Upper lobe of right lung (tissue), 1 donor: ENCODE results near the gene PLEKHG3. TPM values are rescaled to one million over a fixed set of nuclear protein-coding genes. Genes with fewer than 3 reads are reported as not detected.

Experiments
- ATAC-seq: fragments of 200-7000 bp; cut with Tn5 transposase; one replicate; pipeline ENCODE4 v1.9.1; 2020; ENCODE audit warnings: mild to moderate bottlenecking, moderate library complexity
- DNase-seq: peaks from one replicate; pipeline ENCODE4 v3.0.0-alpha.2; 2020
- H3K27ac ChIP-seq: fragments of 200-600 bp; one replicate; pipeline ENCODE4 v1.8.0; 2022
- H3K27me3 ChIP-seq: fragments of 200-600 bp; one replicate; pipeline ENCODE4 v1.8.0; 2022; ENCODE audit warnings: mild to moderate bottlenecking
- H3K36me3 ChIP-seq: fragments of 200-600 bp; one replicate; pipeline ENCODE4 v1.8.0; 2022
- H3K4me1 ChIP-seq: fragments of 200-600 bp; one replicate; pipeline ENCODE4 v1.8.0; 2022
- H3K4me3 ChIP-seq: fragments of 200-600 bp; one replicate; pipeline ENCODE4 v1.8.0; 2022; ENCODE audit warnings: mild to moderate bottlenecking
- H3K9me3 ChIP-seq: fragments of 200-600 bp; one replicate; pipeline ENCODE4 v1.8.0; 2022
- CTCF ChIP-seq: fragments of 200-600 bp; IDR thresholded peaks from one replicate; pipeline ENCODE4 v1.8.0; 2022; ENCODE audit warnings: antibody characterized with exemption
- intact Hi-C: fragments of 100-400 bp; cut with DNase I; formaldehyde crosslinking; loops from one replicate; pipeline ENCODE4 v1.11.0; 2022
- total RNA-seq: library from RNA; stranded (reverse); fragmentation: NEBNext Ultra II Directional; extraction: Animal tissue kit (Norgen Biotek cat#: 25700); gene quantifications from one replicate; pipeline ENCODE4 v1.2.1, GENCODE V29; 2021
- donor health status: DM: no; HTN: yes; CAD: no; lungs with severe emphysema.

The PLEKHG3 gene
- total RNA-seq, 1 donor from 2014 or later = 34.5 TPM

DNA sequence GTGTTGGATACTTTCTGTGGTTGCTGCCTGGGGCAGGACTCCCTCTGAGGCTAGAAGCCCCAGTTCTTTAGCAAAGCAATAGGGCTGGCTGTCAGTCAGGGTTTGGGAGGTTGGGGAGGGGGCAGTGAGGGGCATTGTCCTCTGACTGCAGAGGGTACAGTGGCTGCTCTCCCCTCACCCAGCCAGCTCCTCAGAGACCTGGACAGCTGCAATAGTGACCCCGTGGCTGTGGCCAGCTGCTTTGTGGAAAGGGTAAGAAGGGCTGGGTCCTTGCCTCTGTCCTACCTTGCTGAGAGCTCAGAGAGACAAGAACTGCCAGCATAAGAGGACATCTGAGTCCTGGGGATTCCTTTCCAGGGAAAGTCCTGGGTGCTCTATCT lies 25.8 kb downstream of the PLEKHG3 start:
- Histone ChIP-seq H3K27ac (no peak overlapping the region), H3K4me1 (no peaks in the 10 kb centered on the region), H3K27me3 (no peaks in the 10 kb centered on the region), H3K36me3 (peaks cover 40% of the 10 kb centered on the region), H3K9me3 (no peaks in the 10 kb centered on the region), H3K4me3 (no peak overlapping the region)
- intact Hi-C loops = no loop called here
- ATAC-seq (no peak), DNase-seq (peak; percentile 40)
- TF ChIP-seq CTCF = no peak

DNA sequence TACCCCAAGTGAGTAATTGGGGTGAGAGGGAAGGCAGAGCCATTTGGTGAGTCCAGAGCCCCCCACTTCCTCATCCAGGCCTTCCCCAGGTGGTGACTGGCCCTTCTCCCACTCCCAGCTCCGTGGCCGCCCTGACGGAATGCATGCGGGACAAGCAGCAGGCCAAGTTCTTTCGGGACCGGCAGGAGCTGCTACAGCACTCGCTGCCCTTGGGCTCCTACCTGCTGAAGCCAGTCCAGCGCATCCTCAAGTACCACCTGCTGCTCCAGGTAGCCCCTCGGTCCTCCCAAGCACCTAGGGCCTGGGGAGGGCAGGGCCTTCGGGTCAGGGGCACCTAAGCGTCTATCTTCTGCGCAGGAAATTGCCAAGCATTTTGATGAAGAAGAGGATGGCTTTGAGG lies 26.5 kb downstream of the PLEKHG3 start:
- intact Hi-C loops = no loop called here
- H3K4me3 ChIP-seq = no peak overlapping the region
- TF ChIP-seq CTCF = no peak
- no peak overlapping the region for H3K27ac ChIP-seq
- no peaks in the 10 kb centered on the region for H3K9me3 ChIP-seq
- no peaks in the 10 kb centered on the region for H3K27me3 ChIP-seq
- no peak for ATAC-seq
- DNase-seq = peak; percentile 55
- H3K4me1 ChIP-seq = no peaks in the 10 kb centered on the region
- peaks cover 40% of the 10 kb centered on the region for H3K36me3 ChIP-seq

DNA sequence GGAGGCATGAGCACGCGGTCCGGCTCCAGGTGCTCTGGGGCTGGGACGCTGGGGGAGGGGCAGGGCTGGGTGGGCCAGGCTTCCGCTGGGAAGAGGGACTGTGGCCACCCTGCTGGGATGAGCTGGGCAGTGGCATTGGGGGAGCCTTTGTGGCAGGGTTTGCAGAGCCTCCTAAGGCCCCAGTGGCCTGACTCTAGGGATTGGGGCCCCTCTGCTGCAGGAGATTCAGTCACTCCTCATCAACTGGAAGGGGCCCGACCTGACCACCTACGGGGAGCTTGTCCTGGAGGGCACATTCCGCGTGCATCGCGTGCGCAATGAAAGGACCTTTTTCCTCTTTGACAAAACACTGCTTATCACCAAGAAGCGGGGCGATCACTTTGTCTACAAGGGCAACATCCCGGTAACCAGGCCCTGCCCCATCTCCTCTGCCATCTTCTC lies 26.9 kb downstream of the PLEKHG3 start:
- no peak for TF ChIP-seq CTCF

DNA sequence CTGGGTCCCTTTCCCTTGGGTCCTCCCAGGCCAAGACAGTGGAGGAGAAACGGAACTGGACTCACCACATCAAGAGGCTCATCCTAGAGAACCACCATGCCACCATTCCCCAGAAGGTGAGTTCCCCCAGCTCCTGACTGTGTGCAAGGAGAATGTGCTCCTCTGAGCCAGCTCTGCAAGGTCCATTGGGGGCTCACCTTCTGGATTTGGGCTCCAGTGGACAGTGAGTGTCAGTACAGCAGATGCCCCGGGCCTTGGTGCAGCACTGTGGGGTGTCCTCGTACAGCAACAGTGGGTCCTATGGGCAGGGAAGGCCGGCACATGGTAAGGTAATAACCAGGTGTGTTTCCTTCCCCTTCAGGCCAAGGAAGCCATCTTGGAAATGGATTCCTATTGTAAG lies 27.8 kb downstream of the PLEKHG3 start:
- intact Hi-C loops = no loop called here
- Histone ChIP-seq H3K27me3 (no peaks in the 10 kb centered on the region), H3K4me1 (no peaks in the 10 kb centered on the region), H3K36me3 (peaks cover 40% of the 10 kb centered on the region), H3K4me3 (no peak overlapping the region), H3K9me3 (no peaks in the 10 kb centered on the region), H3K27ac (no peak overlapping the region)
- DNase-seq = peak; percentile 42
- TF ChIP-seq CTCF = no peak
- ATAC-seq = no peak

More for the DNA sequence above, 26.9 kb downstream of the PLEKHG3 start:
- ATAC-seq = no peak
- Histone ChIP-seq H3K27ac (no peak overlapping the region), H3K9me3 (no peaks in the 10 kb centered on the region), H3K4me3 (no peak overlapping the region), H3K27me3 (no peaks in the 10 kb centered on the region), H3K36me3 (peaks cover 40% of the 10 kb centered on the region), H3K4me1 (no peaks in the 10 kb centered on the region)
- intact Hi-C loops = no loop called here
- DNase-seq = peak; percentile 53

DNA sequence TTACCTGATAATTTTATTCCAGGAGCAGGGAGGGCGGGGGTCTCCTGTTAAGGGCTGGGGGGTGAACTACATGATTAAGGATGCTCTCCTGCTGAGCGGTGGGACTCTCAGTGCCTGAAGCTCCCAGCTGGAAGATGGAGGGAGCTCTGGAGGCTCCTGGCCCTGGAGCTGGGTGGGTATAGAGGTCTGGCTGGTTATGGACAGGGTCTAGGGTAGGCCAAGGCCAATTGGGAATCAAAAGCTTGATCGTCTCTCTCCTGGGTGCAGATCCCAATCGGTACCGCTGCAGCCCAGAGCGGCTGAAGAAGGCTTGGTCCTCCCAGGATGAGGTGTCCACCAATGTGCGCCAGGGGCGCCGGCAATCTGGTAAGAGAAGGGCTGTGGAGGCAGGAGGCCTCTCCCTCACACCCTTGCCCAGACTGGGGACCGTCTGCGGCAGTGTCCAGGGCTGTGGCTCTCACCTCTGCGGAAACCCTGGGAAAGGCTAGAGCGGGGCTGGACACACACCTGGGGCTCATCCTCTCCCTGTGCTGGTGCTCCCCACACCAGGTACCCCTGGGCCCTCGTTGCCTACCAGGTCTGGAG lies 28.4 kb downstream of the PLEKHG3 start:
- Histone ChIP-seq H3K9me3 (no peaks in the 10 kb centered on the region), H3K27ac (no peak overlapping the region), H3K36me3 (peaks cover 40% of the 10 kb centered on the region), H3K4me3 (no peak overlapping the region), H3K27me3 (no peaks in the 10 kb centered on the region), H3K4me1 (no peaks in the 10 kb centered on the region)
- DNase-seq (peak; percentile 51), ATAC-seq (no peak)
- intact Hi-C loops = no loop called here
- TF ChIP-seq CTCF = no peak

DNA sequence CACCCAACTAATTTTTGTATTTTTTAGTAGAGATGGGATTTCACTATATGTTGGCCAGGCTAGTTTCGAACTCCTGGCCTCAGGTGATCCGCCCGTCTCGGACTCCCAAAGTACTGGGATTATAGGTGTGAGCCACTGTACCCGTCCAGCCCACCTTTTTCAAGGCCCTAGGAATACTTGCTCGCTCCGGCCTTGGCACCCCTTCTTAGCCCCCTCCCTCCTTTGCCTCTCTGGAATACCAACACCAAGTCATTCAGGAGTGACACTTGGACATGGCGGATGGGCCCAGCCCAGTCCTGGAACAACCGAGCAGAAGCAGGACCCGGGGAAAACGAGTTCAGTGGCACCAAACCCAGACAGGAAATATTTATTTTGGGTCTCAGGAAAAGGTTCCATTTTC lies 29.1 kb downstream of the PLEKHG3 start:
- Histone ChIP-seq H3K4me3 (no peak overlapping the region), H3K27ac (no peak overlapping the region), H3K9me3 (no peaks in the 10 kb centered on the region), H3K4me1 (no peaks in the 10 kb centered on the region), H3K36me3 (peaks cover 33% of the 10 kb centered on the region), H3K27me3 (no peaks in the 10 kb centered on the region)
- ATAC-seq (no peak), DNase-seq (peak; percentile 30)
- intact Hi-C loops = no loop called here
- TF ChIP-seq CTCF = no peak
